Retina (tissue), 1 donor: ENCODE measurements around the gene REEP6.

ENCODE experiments used
- DNase-seq: peaks from one replicate; pipeline ENCODE4 v3.0.0-alpha.2; 2016

Gene REEP6

GRCh38 chr19:1491114-1491848, at the start of gene REEP6:
Gene REEP6, plus strand, starts transcription at chr19:1491181. Its CDS starts 89 bp downstream, at chr19:1491270.
- DNase-seq, result no peak

- DNase-seq, result no peak
These were observed 49.1 kb upstream of the REEP6 start for GRCh38 chr19:1441677-1442438.

- DNase-seq, result peak; percentile 97
These were observed 45.6 kb upstream of the REEP6 start for GRCh38 chr19:1445185-1445931.

- DNase-seq, result peak; percentile 90
These were observed 44.9 kb upstream of the REEP6 start for GRCh38 chr19:1445932-1446712.

- no peak for DNase-seq
These were observed 44.1 kb upstream of the REEP6 start for GRCh38 chr19:1446713-1447481.

GRCh38 chr19:1447504-1447903, 43.5 kb upstream of the REEP6 start:
- DNase-seq, result no peak

- DNase-seq, result no peak
These were observed 43.0 kb upstream of the REEP6 start for GRCh38 chr19:1447944-1448343.

- DNase-seq, result peak; percentile 94
These were observed 41.2 kb upstream of the REEP6 start, which contains the start of gene APC2 for GRCh38 chr19:1449467-1450442. Gene APC2, plus strand, starts transcription at chr19:1450121. Its CDS starts 2,881 bp downstream, at chr19:1453002.

GRCh38 chr19:1450735-1451731, 39.9 kb upstream of the REEP6 start:
- DNase-seq, result peak; percentile 67

GRCh38 chr19:1451916-1452801, 38.8 kb upstream of the REEP6 start:
- DNase-seq, result peak; percentile 88

GRCh38 chr19:1452802-1453524, 38.0 kb upstream of the REEP6 start:
- peak; percentile 54 for DNase-seq

- DNase-seq, result peak; percentile 84
These were observed 37.2 kb upstream of the REEP6 start for GRCh38 chr19:1453525-1454364.

GRCh38 chr19:1455002-1455335, 36.0 kb upstream of the REEP6 start:
- DNase-seq, result no peak

GRCh38 chr19:1455336-1456120, 35.5 kb upstream of the REEP6 start:
- DNase-seq, result peak; percentile 52

GRCh38 chr19:1456121-1456900, 34.7 kb upstream of the REEP6 start:
- no peak for DNase-seq
